GM18867 (cell line): ENCODE data around the gene UNC93B1.

ENCODE experiments used
- ATAC-seq: cut with Tn5 transposase; IDR thresholded peaks from one replicate; pipeline ENCODE4 v1.9.1; 2021; ENCODE audit warnings: mild to moderate bottlenecking, moderate library complexity; ENCODE audit not compliant: unreplicated experiment

Gene UNC93B1

GRCh38 chr11:68040957-68041591, 37.2 kb upstream of the UNC93B1 start:
- ATAC-seq, result no peak

GRCh38 chr11:68040101-68040956, 36.4 kb upstream of the UNC93B1 start:
- peak; percentile 47 for ATAC-seq

- ATAC-seq, result no peak
These were observed 35.7 kb upstream of the UNC93B1 start for GRCh38 chr11:68039526-68040086.

GRCh38 chr11:68038718-68039525, 35.0 kb upstream of the UNC93B1 start, which contains the start of gene TCIRG1:
TCIRG1 (plus strand) TSS chr11:68039025; CDS start chr11:68041272, 2,247 bp downstream.
- ATAC-seq, result peak; percentile 43

GRCh38 chr11:68038226-68038717, 34.4 kb upstream of the UNC93B1 start:
- ATAC-seq, result no peak

GRCh38 chr11:68037411-68038225, 33.7 kb upstream of the UNC93B1 start:
- no peak for ATAC-seq

- ATAC-seq, result no peak
These were observed 32.9 kb upstream of the UNC93B1 start for GRCh38 chr11:68036717-68037239.

- no peak for ATAC-seq
These were observed 32.3 kb upstream of the UNC93B1 start for GRCh38 chr11:68036141-68036716.

GRCh38 chr11:68035266-68035876, 31.5 kb upstream of the UNC93B1 start:
- ATAC-seq, result no peak

- no peak for ATAC-seq
These were observed 29.8 kb upstream of the UNC93B1 start for GRCh38 chr11:68033708-68034045.

- no peak for ATAC-seq
These were observed 29.3 kb upstream of the UNC93B1 start for GRCh38 chr11:68032997-68033707.

- ATAC-seq, result no peak
These were observed 28.1 kb upstream of the UNC93B1 start for GRCh38 chr11:68032003-68032402.

GRCh38 chr11:68031144-68031464, 27.2 kb upstream of the UNC93B1 start:
- ATAC-seq, result no peak

GRCh38 chr11:68030318-68031143, 26.6 kb upstream of the UNC93B1 start, which contains the start of gene NDUFS8:
NDUFS8 (plus strand) TSS chr11:68030681; CDS start chr11:68032152, 1,471 bp downstream.
- peak; percentile 92 for ATAC-seq

GRCh38 chr11:68028802-68029545, 25.1 kb upstream of the UNC93B1 start:
- ATAC-seq, result no peak

- no peak for ATAC-seq
These were observed 23.8 kb upstream of the UNC93B1 start for GRCh38 chr11:68027667-68028066.
